Naive thymus-derived CD4-positive, alpha-beta T cell (primary cell): ENCODE results near the gene KCNMB2. TPM values are rescaled to one million over a fixed set of nuclear protein-coding genes. Genes with fewer than 3 reads are reported as not detected.

Experiments
- ATAC-seq: fragments of 150-1000 bp; cut with Tn5 transposase; 2 replicates; pipeline ENCODE4 v1.10.0; 2021; ENCODE audit warnings: mild to moderate bottlenecking, moderate library complexity
- CTCF ChIA-PET: fragments of 350-600 bp; sonication (Branson Sonifier 250); formaldehyde crosslinking; loops from one replicate; lab custom pipeline; 2021; ENCODE audit warnings: antibody characterized with exemption; lab: Charles Lee
- POLR2A ChIA-PET: fragments of 350-600 bp; sonication (Branson Sonifier 250); formaldehyde crosslinking; loops from one replicate; lab custom pipeline; 2021; ENCODE audit warnings: antibody characterized with exemption, inconsistent platforms; lab: Charles Lee
- DNase-seq, 9 donors: peaks; one replicate each; pipeline versions ENCODE4 v3.0.0 to v3.0.0-alpha.2; 2020 to 2022; ENCODE audit warnings: mixed read lengths in 1 of 9
- H3K27ac ChIP-seq: one replicate; pipeline ENCODE4 v1.7.0; 2013; ENCODE audit warnings: mild to moderate bottlenecking, low read depth, low read length, moderate library complexity
- H3K27me3 ChIP-seq, 2 donors: one replicate each; pipeline ENCODE4 v1.7.0; 2013; ENCODE audit warnings: low read length in 2 of 2, mild to moderate bottlenecking in 2 of 2, moderate library complexity in 2 of 2; ENCODE audit not compliant: control insufficient read depth in 2 of 2, insufficient read depth in 2 of 2
- H3K36me3 ChIP-seq, 3 experiments: 1 replicate in 2 of 3; 2 replicates in 1 of 3; pipeline ENCODE4 v1.7.0; 2013; ENCODE audit warnings: low read length in 3 of 3, mild to moderate bottlenecking in 3 of 3, moderate library complexity in 1 of 3; ENCODE audit not compliant: insufficient read depth in 3 of 3, control insufficient read depth in 2 of 3
- H3K4me1 ChIP-seq, 2 donors: one replicate each; pipeline ENCODE4 v1.7.0; 2013; ENCODE audit warnings: low read length in 2 of 2, mild to moderate bottlenecking in 2 of 2, moderate library complexity in 1 of 2; ENCODE audit not compliant: control insufficient read depth in 2 of 2, insufficient read depth in 2 of 2
- H3K4me3 ChIP-seq: 2 replicates; pipeline ENCODE4 v1.7.0; 2013; ENCODE audit warnings: mild to moderate bottlenecking, low read length
- H3K9me3 ChIP-seq, 3 experiments: 1 replicate in 2 of 3; 2 replicates in 1 of 3; pipeline ENCODE4 v1.7.0; 2013; ENCODE audit warnings: low read length in 3 of 3; ENCODE audit not compliant: control insufficient read depth in 2 of 3
- H3K27ac Mint-ChIP-seq, 9 donors: one replicate each; pipeline ENCODE4 v1.8.0; 2020 to 2022; ENCODE audit warnings: mixed read lengths in 9 of 9, mild to moderate bottlenecking in 8 of 9, moderate library complexity in 5 of 9, inconsistent platforms in 2 of 9
- H3K27me3 Mint-ChIP-seq, 5 donors: one replicate each; pipeline ENCODE4 v1.8.0; 2021 to 2022; ENCODE audit warnings: mixed read lengths in 5 of 5, mild to moderate bottlenecking in 1 of 5
- H3K36me3 Mint-ChIP-seq, 5 donors: one replicate each; pipeline ENCODE4 v1.8.0; 2020 to 2022; ENCODE audit warnings: mixed read lengths in 5 of 5, mild to moderate bottlenecking in 3 of 5, inconsistent platforms in 1 of 5
- H3K4me1 Mint-ChIP-seq, 7 donors: one replicate each; pipeline ENCODE4 v1.8.0; 2020 to 2022; ENCODE audit warnings: mixed read lengths in 7 of 7, mild to moderate bottlenecking in 3 of 7, inconsistent platforms in 1 of 7
- H3K4me3 Mint-ChIP-seq, 10 donors: one replicate each; pipeline ENCODE4 v1.8.0; 2020 to 2022; ENCODE audit warnings: mild to moderate bottlenecking in 10 of 10, mixed read lengths in 10 of 10, moderate library complexity in 6 of 10, inconsistent platforms in 2 of 10
- H3K9me3 Mint-ChIP-seq, 11 donors: one replicate each; pipeline ENCODE4 v1.8.0; 2020 to 2022; ENCODE audit warnings: mixed read lengths in 11 of 11, mild to moderate bottlenecking in 4 of 11, inconsistent platforms in 1 of 11, moderate library complexity in 1 of 11
- intact Hi-C, 2 donors: fragments of 100-400 bp; cut with micrococcal nuclease; formaldehyde crosslinking; loops; one replicate each; pipeline ENCODE4 v1.15.1; 2023
- polyA plus RNA-seq, 2 donors: library from polyadenylated mRNA; unstranded; fragments of 300-500 nt; fragmentation: Illumina TruSeq; gene quantifications; one replicate each; pipeline ENCODE4 v1.2.3, GENCODE V29; 2021
- total RNA-seq, 6 experiments: library from RNA in 5 of 6; stranded (reverse) in 5 of 6; gene quantifications; 1 replicate in 5 of 6; 2 replicates in 1 of 6; pipeline ENCODE4 v1.2.3 and lab custom pipeline; 2021 to 2026

The KCNMB2 gene
- total and polyA plus RNA-seq, 7 experiments from 2014 or later = not detected

GRCh38 chr3:178822722-178823121 lies 286.5 kb downstream of the KCNMB2 start:
- H3K27me3 Mint-ChIP-seq = peaks cover 0 to 10% (median 6%) of the 10 kb centered on the region in 5 donors
- H3K36me3 Mint-ChIP-seq = no peaks in the 10 kb centered on the region
- intact Hi-C loops = no loop called here
- POLR2A ChIA-PET = no interaction called here
- Histone ChIP-seq H3K27ac (no peak overlapping the region), H3K36me3 (no peaks in the 10 kb centered on the region), H3K4me3 (no peak overlapping the region), H3K27me3 (no peaks in the 10 kb centered on the region), H3K9me3 (no peaks in the 10 kb centered on the region), H3K4me1 (no peaks in the 10 kb centered on the region)
- CTCF ChIA-PET = no interaction called here
- ATAC-seq (no peak), DNase-seq (no peak)
- H3K4me3 Mint-ChIP-seq = no peak overlapping the region
- H3K27ac Mint-ChIP-seq = no peak overlapping the region
- no peaks in the 10 kb centered on the region for H3K4me1 Mint-ChIP-seq
- peaks cover 0 to 5% (median 0%) of the 10 kb centered on the region in 11 donors for H3K9me3 Mint-ChIP-seq

- Histone ChIP-seq H3K27me3 (no peaks in the 10 kb centered on the region), H3K4me3 (no peak overlapping the region), H3K9me3 (no peaks in the 10 kb centered on the region), H3K27ac (no peak overlapping the region), H3K4me1 (no peaks in the 10 kb centered on the region), H3K36me3 (no peaks in the 10 kb centered on the region)
- peaks cover 0 to 10% (median 6%) of the 10 kb centered on the region in 5 donors for H3K27me3 Mint-ChIP-seq
- no peak for ATAC-seq
- no peaks in the 10 kb centered on the region for H3K4me1 Mint-ChIP-seq
- H3K27ac Mint-ChIP-seq = no peak overlapping the region
- intact Hi-C loops = no loop called here
- ChIA-PET CTCF (no interaction called here), POLR2A (no interaction called here)
- H3K9me3 Mint-ChIP-seq = peaks cover 0 to 5% (median 0%) of the 10 kb centered on the region in 11 donors
- no peaks in the 10 kb centered on the region for H3K36me3 Mint-ChIP-seq
- no peak overlapping the region for H3K4me3 Mint-ChIP-seq
- no peak for DNase-seq
Measured at GRCh38 chr3:178823150-178823549, 286.9 kb downstream of the KCNMB2 start.

DNA sequence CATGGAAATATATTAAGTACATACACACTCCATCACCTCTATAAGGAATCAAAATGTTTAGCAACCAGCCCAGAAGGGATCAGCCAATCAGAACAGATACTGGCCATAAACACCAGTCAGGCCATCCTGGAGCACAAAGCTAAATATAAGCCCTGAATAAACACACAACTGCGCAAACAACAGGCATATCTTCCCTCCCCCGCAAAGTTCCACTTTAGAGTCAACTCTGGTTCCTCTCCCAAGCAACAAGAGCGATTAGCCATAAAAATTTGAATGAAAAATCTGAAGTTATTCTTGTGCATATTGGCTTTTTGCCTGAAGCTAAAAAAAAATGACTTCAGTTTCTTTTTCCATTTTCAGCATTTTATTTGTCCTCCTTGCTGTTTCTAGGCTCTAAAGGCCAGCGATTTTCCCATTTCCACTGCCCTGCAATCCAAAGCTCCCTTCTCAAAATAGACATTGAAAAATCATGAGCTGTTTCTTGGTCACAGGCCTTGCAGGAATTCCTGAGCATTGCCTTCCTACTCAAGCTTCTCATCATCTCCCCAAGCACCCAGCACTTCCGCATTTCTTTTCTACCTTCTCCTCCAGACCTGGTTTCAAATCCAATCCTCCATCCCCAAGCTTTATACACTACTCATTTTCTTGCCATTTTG lies 287.5 kb downstream of the KCNMB2 start:
- peaks cover 0 to 5% (median 0%) of the 10 kb centered on the region in 11 donors for H3K9me3 Mint-ChIP-seq
- intact Hi-C loops = no loop called here
- POLR2A ChIA-PET = no interaction called here
- no peak overlapping the region for H3K27ac Mint-ChIP-seq
- no peaks in the 10 kb centered on the region for H3K27me3 ChIP-seq
- H3K9me3 ChIP-seq = no peaks in the 10 kb centered on the region
- no peaks in the 10 kb centered on the region for H3K4me1 ChIP-seq
- H3K36me3 ChIP-seq = no peaks in the 10 kb centered on the region
- H3K27ac ChIP-seq = no peak overlapping the region
- no peak for DNase-seq
- peaks cover 0 to 10% (median 3%) of the 10 kb centered on the region in 5 donors for H3K27me3 Mint-ChIP-seq
- no peak for ATAC-seq
- no peaks in the 10 kb centered on the region for H3K4me1 Mint-ChIP-seq
- no peak overlapping the region for H3K4me3 Mint-ChIP-seq
- CTCF ChIA-PET = no interaction called here
- H3K4me3 ChIP-seq = no peak overlapping the region
- H3K36me3 Mint-ChIP-seq = no peaks in the 10 kb centered on the region

GRCh38 chr3:178826435-178827123 lies 290.3 kb downstream of the KCNMB2 start:
- CTCF ChIA-PET = no interaction called here
- ATAC-seq (no peak), DNase-seq (no peak)
- POLR2A ChIA-PET = no interaction called here
- Mint-ChIP-seq H3K27ac (no peak overlapping the region), H3K9me3 (peaks cover 0 to 5% (median 0%) of the 10 kb centered on the region in 11 donors), H3K4me1 (no peaks in the 10 kb centered on the region), H3K27me3 (peaks cover 0 to 6% (median 0%) of the 10 kb centered on the region in 5 donors), H3K36me3 (no peaks in the 10 kb centered on the region), H3K4me3 (no peak overlapping the region)
- Histone ChIP-seq H3K4me1 (no peaks in the 10 kb centered on the region), H3K27ac (no peak overlapping the region), H3K4me3 (no peak overlapping the region), H3K27me3 (no peaks in the 10 kb centered on the region), H3K9me3 (no peaks in the 10 kb centered on the region), H3K36me3 (no peaks in the 10 kb centered on the region)
- intact Hi-C loops = no loop called here

DNA sequence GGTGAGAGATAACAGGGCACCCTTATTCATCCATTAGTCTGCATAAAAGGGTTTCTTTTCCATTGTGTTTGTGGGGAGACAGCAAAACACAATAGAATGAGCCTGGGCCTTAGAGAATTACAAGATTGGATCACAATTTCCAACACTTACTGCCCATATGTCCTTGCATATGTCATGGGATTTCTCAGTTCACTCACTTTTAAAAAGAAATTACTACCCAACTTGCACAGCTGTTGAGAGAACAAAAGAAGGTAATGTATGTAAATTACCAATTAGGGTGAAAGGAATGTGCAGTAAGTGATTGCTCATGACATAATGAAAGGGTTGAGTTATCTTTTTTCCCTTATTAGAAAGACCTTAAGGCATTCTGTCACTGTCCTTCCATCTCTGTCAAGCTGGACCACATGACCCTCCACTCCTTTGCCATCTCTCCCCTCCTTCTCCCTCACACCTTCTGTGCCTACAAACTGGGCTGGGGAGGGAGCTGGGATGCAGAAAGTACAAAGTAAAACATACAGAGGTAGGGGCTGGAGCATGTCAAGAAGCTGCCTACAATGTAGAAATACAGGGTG lies 291.1 kb downstream of the KCNMB2 start:
- Mint-ChIP-seq H3K4me1 (no peaks in the 10 kb centered on the region), H3K9me3 (peaks cover 0 to 5% (median 0%) of the 10 kb centered on the region in 11 donors), H3K4me3 (no peak overlapping the region), H3K27ac (no peak overlapping the region), H3K36me3 (no peaks in the 10 kb centered on the region), H3K27me3 (peaks cover 0 to 6% (median 0%) of the 10 kb centered on the region in 5 donors)
- no peak overlapping the region for H3K4me3 ChIP-seq
- H3K27me3 ChIP-seq = no peaks in the 10 kb centered on the region
- intact Hi-C loops = no loop called here
- H3K4me1 ChIP-seq = no peaks in the 10 kb centered on the region
- no peak overlapping the region for H3K27ac ChIP-seq
- H3K36me3 ChIP-seq = no peaks in the 10 kb centered on the region
- DNase-seq = no peak
- ChIA-PET POLR2A (no interaction called here), CTCF (no interaction called here)
- ATAC-seq = no peak
- no peaks in the 10 kb centered on the region for H3K9me3 ChIP-seq

DNA sequence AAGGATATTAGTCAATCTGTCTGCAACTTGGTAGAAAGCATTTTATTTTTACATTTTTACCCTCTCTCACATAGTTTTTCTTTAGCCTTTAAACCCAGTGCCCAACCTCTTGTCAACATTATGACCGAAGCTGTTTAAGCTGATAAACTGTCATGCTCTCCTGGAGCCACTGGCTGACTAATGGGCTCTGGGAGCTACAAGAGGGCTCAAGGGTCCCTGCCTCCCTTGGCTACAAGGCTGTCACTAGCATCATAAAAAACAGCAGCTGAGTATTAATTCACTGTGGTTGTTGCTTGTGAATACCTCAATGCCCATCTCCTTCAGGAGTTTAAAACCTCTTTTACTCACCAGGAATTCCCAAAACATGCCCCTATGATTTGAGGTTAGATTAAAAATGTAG lies 297.5 kb downstream of the KCNMB2 start:
- Mint-ChIP-seq H3K27me3 (peaks cover 0 to 8% (median 4%) of the 10 kb centered on the region in 5 donors), H3K4me1 (no peaks in the 10 kb centered on the region), H3K4me3 (no peak overlapping the region), H3K27ac (no peak overlapping the region), H3K9me3 (peaks cover 0 to 2% (median 0%) of the 10 kb centered on the region in 11 donors), H3K36me3 (no peaks in the 10 kb centered on the region)
- Histone ChIP-seq H3K9me3 (no peaks in the 10 kb centered on the region), H3K27me3 (no peaks in the 10 kb centered on the region), H3K4me1 (no peaks in the 10 kb centered on the region), H3K27ac (no peak overlapping the region), H3K36me3 (no peaks in the 10 kb centered on the region), H3K4me3 (no peak overlapping the region)
- POLR2A ChIA-PET = no interaction called here
- ATAC-seq (no peak), DNase-seq (no peak)
- intact Hi-C loops = no loop called here
- CTCF ChIA-PET = no interaction called here
